ENCODE results near the gene HDAC8. TPM values are rescaled to one million over a fixed set of nuclear protein-coding genes. Genes with fewer than 3 reads are reported as not detected.

HDAC8 gene
- total RNA-seq, 1 donor from 2014 or later = 27.0 TPM

GRCh38 chrX:72381439-72382201 is 191.0 kb downstream of the HDAC8 start:
- ATAC-seq (peak; percentile 73), DNase-seq (no peak)
- no peaks in the 10 kb centered on the region for H3K36me3 ChIP-seq
- H3K9me3 ChIP-seq = no peaks in the 10 kb centered on the region
- TF ChIP-seq CTCF (IDR thresholded peaks at IDR 0.05) = no peak
- H3K27ac ChIP-seq = no peak overlapping the region
- intact Hi-C loops (cut with DNase I) = no loop called here
- no peaks in the 10 kb centered on the region for H3K27me3 ChIP-seq
- no peak overlapping the region for H3K4me3 ChIP-seq
- H3K4me1 ChIP-seq = peaks cover 3% of the 10 kb centered on the region

GRCh38 chrX:72376124-72376523 is 196.5 kb downstream of the HDAC8 start:
- no peaks in the 10 kb centered on the region for H3K27me3 ChIP-seq
- no peak overlapping the region for H3K27ac ChIP-seq
- no peaks in the 10 kb centered on the region for H3K9me3 ChIP-seq
- ATAC-seq (no peak), DNase-seq (no peak)
- no peak overlapping the region for H3K4me3 ChIP-seq
- H3K4me1 ChIP-seq = no peaks in the 10 kb centered on the region
- TF ChIP-seq CTCF (IDR thresholded peaks at IDR 0.05) = no peak
- intact Hi-C loops (cut with DNase I) = no loop called here
- no peaks in the 10 kb centered on the region for H3K36me3 ChIP-seq

- DNase-seq (no peak), ATAC-seq (no peak)
- intact Hi-C loops (cut with DNase I) = no loop called here
- no peaks in the 10 kb centered on the region for H3K36me3 ChIP-seq
- no peak overlapping the region for H3K4me3 ChIP-seq
- H3K4me1 ChIP-seq = no peaks in the 10 kb centered on the region
- no peak for TF ChIP-seq CTCF (IDR thresholded peaks at IDR 0.05)
- H3K27ac ChIP-seq = no peak overlapping the region
- no peaks in the 10 kb centered on the region for H3K27me3 ChIP-seq
- H3K9me3 ChIP-seq = no peaks in the 10 kb centered on the region
These were observed 199.5 kb downstream of the HDAC8 start for GRCh38 chrX:72373136-72373535.

GRCh38 chrX:72372735-72373134 is 199.9 kb downstream of the HDAC8 start:
- Histone ChIP-seq H3K9me3 (no peaks in the 10 kb centered on the region), H3K4me1 (no peaks in the 10 kb centered on the region), H3K27ac (no peak overlapping the region), H3K27me3 (no peaks in the 10 kb centered on the region), H3K36me3 (no peaks in the 10 kb centered on the region), H3K4me3 (no peak overlapping the region)
- DNase-seq (no peak), ATAC-seq (no peak)
- TF ChIP-seq CTCF (IDR thresholded peaks at IDR 0.05) = no peak
- intact Hi-C loops (cut with DNase I) = no loop called here

- no peaks in the 10 kb centered on the region for H3K27me3 ChIP-seq
- TF ChIP-seq CTCF (IDR thresholded peaks at IDR 0.05) = no peak
- ATAC-seq = no peak
These were observed 201.2 kb downstream of the HDAC8 start for GRCh38 chrX:72371405-72371804.

More at GRCh38 chrX:72371405-72371804, 201.2 kb downstream of the HDAC8 start:
- Histone ChIP-seq H3K27ac (no peak overlapping the region), H3K9me3 (no peaks in the 10 kb centered on the region), H3K4me1 (no peaks in the 10 kb centered on the region), H3K36me3 (no peaks in the 10 kb centered on the region), H3K4me3 (no peak overlapping the region)
- no peak for DNase-seq
- intact Hi-C loops (cut with DNase I) = no loop called here

All from upper lobe of right lung (tissue), 1 donor.